ENCODE data around the gene SNRNP200. TPM values are rescaled to one million over a fixed set of nuclear protein-coding genes. Genes with fewer than 3 reads are reported as not detected.

Gene SNRNP200
- total and polyA plus RNA-seq, 4 donors = 65.9 to 106 (median 88.0) TPM

- Histone ChIP-seq H3K27ac (ENCODE audit: low read depth in 1 of 2, low read length in 1 of 2) (peak overlapping the region in 1 of 2 donors; percentile 68), H3K9me3 (ENCODE audit: control insufficient read depth in 4 of 4, insufficient read depth in 3 of 4, low read length in 3 of 4) (no peaks in the 10 kb centered on the region), H3K36me3 (ENCODE audit: control insufficient read depth in 4 of 4, insufficient read depth in 4 of 4, low read length in 4 of 4) (peaks cover 0 to 7% (median 2%) of the 10 kb centered on the region in 4 donors), H3K9ac (ENCODE audit: insufficient read depth in 1 of 2, low read length in 2 of 2) (no peak overlapping the region), H3K4me1 (ENCODE audit: control insufficient read depth in 5 of 5, insufficient read depth in 5 of 5, low read length in 5 of 5) (peaks cover 0 to 10% (median 0%) of the 10 kb centered on the region in 5 donors), H3K27me3 (ENCODE audit: control insufficient read depth in 3 of 3, insufficient read depth in 3 of 3, low read length in 2 of 3) (no peaks in the 10 kb centered on the region), H3K4me3 (no peak overlapping the region)
- peak; percentile 70 for ATAC-seq (ENCODE audit: insufficient read depth, low FRiP score)
- peak in 1 of 3 donors; percentile 12 for DNase-seq
- TF ChIP-seq, protein P1, sequence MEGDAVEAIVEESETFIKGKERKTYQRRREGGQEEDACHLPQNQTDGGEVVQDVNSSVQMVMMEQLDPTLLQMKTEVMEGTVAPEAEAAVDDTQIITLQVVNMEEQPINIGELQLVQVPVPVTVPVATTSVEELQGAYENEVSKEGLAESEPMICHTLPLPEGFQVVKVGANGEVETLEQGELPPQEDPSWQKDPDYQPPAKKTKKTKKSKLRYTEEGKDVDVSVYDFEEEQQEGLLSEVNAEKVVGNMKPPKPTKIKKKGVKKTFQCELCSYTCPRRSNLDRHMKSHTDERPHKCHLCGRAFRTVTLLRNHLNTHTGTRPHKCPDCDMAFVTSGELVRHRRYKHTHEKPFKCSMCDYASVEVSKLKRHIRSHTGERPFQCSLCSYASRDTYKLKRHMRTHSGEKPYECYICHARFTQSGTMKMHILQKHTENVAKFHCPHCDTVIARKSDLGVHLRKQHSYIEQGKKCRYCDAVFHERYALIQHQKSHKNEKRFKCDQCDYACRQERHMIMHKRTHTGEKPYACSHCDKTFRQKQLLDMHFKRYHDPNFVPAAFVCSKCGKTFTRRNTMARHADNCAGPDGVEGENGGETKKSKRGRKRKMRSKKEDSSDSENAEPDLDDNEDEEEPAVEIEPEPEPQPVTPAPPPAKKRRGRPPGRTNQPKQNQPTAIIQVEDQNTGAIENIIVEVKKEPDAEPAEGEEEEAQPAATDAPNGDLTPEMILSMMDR (IDR thresholded peaks at IDR 0.05; ENCODE audit: control extremely low read depth, extremely low read depth) = no peak
- 78 to 79% methylated on average over 8 of the region's 8 CpGs for WGBS, 2 donors
Observed at GRCh38 chr2:96245609-96246390, 59.5 kb downstream of the SNRNP200 start.

- H3K4me1 ChIP-seq (ENCODE audit: control insufficient read depth in 5 of 5, insufficient read depth in 5 of 5, low read length in 5 of 5) = peaks cover 0 to 9% (median 0%) of the 10 kb centered on the region in 5 donors
- ATAC-seq (ENCODE audit: insufficient read depth, low FRiP score) = no peak
- H3K36me3 ChIP-seq (ENCODE audit: control insufficient read depth in 4 of 4, insufficient read depth in 4 of 4, low read length in 4 of 4) = peaks cover 0 to 10% (median 2%) of the 10 kb centered on the region in 4 donors
- no peaks in the 10 kb centered on the region for H3K9me3 ChIP-seq (ENCODE audit: control insufficient read depth in 4 of 4, insufficient read depth in 3 of 4, low read length in 3 of 4)
- H3K27me3 ChIP-seq (ENCODE audit: control insufficient read depth in 3 of 3, insufficient read depth in 3 of 3, low read length in 2 of 3) = no peaks in the 10 kb centered on the region
- TF ChIP-seq, protein P1 (IDR thresholded peaks at IDR 0.05; ENCODE audit: control extremely low read depth, extremely low read depth) = no peak
- no peak overlapping the region for H3K4me3 ChIP-seq
- no peak overlapping the region for H3K27ac ChIP-seq (ENCODE audit: low read depth in 1 of 2, low read length in 1 of 2)
- no peak overlapping the region for H3K9ac ChIP-seq (ENCODE audit: insufficient read depth in 1 of 2, low read length in 2 of 2)
- no peak for DNase-seq
- 84 to 94% methylated on average over 5 of the region's 5 CpGs for WGBS, 2 donors
Observed at GRCh38 chr2:96243843-96244242, 61.5 kb downstream of the SNRNP200 start.

- no peaks in the 10 kb centered on the region for H3K9me3 ChIP-seq (ENCODE audit: control insufficient read depth in 4 of 4, insufficient read depth in 3 of 4, low read length in 3 of 4)
- no peak overlapping the region for H3K9ac ChIP-seq (ENCODE audit: insufficient read depth in 1 of 2, low read length in 2 of 2)
- ATAC-seq (ENCODE audit: insufficient read depth, low FRiP score) (no peak), DNase-seq (peak in 1 of 3 donors; percentile 38)
- no peak overlapping the region for H3K4me3 ChIP-seq
- WGBS, 2 donors = 26 to 50% methylated on average over 5 of the region's 5 CpGs
- H3K27ac ChIP-seq (ENCODE audit: low read depth in 1 of 2, low read length in 1 of 2) = peak overlapping the region in 1 of 2 donors; percentile 93
- peaks cover 0 to 9% (median 0%) of the 10 kb centered on the region in 5 donors for H3K4me1 ChIP-seq (ENCODE audit: control insufficient read depth in 5 of 5, insufficient read depth in 5 of 5, low read length in 5 of 5)
- no peaks in the 10 kb centered on the region for H3K27me3 ChIP-seq (ENCODE audit: control insufficient read depth in 3 of 3, insufficient read depth in 3 of 3, low read length in 2 of 3)
- TF ChIP-seq, protein P1 (IDR thresholded peaks at IDR 0.05; ENCODE audit: control extremely low read depth, extremely low read depth) = no peak
- peaks cover 0 to 9% (median 2%) of the 10 kb centered on the region in 4 donors for H3K36me3 ChIP-seq (ENCODE audit: control insufficient read depth in 4 of 4, insufficient read depth in 4 of 4, low read length in 4 of 4)
Observed at GRCh38 chr2:96241900-96242611, 63.3 kb downstream of the SNRNP200 start.
